ENCODE results near the gene TXNDC5. TPM values are rescaled to one million over a fixed set of nuclear protein-coding genes. Genes with fewer than 3 reads are reported as not detected.
"Not testable (repeated sequence)": the region's sequence is repeated elsewhere in the genome, so short reads cannot be mapped to it uniquely, and the experiment has no call there.

The TXNDC5 gene
- total RNA-seq, 1 donor from 2014 or later: 71.6 TPM

DNA sequence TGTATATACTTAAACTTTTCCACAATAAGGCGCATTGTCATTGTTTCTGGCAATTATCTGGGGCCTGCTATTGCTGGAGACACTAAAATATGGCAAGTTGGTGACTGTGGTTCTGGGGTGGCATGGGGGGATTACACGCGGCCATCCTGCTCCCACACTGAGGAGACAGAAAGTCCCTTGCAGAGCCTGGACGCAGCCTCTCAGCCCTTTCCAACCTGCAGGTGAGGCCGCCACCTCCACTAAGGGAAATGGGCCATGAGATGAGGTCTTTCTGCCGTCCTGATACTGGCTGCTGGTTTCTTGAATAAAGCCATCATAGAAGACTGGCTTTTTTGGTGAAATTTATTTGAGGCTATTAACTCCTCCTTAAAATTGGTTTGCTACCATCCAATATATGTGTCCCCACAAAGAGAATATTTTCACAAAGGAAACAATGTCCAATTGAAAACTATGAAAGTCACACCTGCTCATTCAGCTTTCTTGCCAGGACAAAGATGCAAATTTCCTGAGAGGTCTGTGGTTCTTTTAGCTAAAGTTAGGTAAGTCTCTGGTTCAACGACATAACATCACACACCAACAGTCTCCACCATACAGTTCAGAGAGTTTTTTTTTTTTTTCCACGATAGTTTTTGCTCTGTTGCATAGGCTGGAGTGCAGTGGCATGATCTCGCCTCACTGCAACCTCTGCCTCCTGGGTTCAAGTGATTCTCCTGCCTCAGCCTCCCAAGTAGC, 13.0 kb downstream of the TXNDC5 start:
- H3K27ac Mint-ChIP-seq: no peak overlapping the region
- no peak for DNase-seq (ENCODE audit: low spot score, unreplicated experiment)
- H3K27me3 Mint-ChIP-seq: peaks cover 32% of the 10 kb centered on the region
- TF ChIP-seq, protein P1, sequence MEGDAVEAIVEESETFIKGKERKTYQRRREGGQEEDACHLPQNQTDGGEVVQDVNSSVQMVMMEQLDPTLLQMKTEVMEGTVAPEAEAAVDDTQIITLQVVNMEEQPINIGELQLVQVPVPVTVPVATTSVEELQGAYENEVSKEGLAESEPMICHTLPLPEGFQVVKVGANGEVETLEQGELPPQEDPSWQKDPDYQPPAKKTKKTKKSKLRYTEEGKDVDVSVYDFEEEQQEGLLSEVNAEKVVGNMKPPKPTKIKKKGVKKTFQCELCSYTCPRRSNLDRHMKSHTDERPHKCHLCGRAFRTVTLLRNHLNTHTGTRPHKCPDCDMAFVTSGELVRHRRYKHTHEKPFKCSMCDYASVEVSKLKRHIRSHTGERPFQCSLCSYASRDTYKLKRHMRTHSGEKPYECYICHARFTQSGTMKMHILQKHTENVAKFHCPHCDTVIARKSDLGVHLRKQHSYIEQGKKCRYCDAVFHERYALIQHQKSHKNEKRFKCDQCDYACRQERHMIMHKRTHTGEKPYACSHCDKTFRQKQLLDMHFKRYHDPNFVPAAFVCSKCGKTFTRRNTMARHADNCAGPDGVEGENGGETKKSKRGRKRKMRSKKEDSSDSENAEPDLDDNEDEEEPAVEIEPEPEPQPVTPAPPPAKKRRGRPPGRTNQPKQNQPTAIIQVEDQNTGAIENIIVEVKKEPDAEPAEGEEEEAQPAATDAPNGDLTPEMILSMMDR (IDR thresholded peaks at IDR 0.05; ENCODE audit: unreplicated experiment): no peak
- no peaks in the 10 kb centered on the region for H3K9me3 Mint-ChIP-seq (ENCODE audit: low read depth)
- H3K4me1 Mint-ChIP-seq (ENCODE audit: low read depth): peaks cover 18% of the 10 kb centered on the region
- H3K4me3 Mint-ChIP-seq (ENCODE audit: low read depth): no peak overlapping the region
- H3K36me3 Mint-ChIP-seq (ENCODE audit: insufficient read depth): peaks cover 56% of the 10 kb centered on the region

DNA sequence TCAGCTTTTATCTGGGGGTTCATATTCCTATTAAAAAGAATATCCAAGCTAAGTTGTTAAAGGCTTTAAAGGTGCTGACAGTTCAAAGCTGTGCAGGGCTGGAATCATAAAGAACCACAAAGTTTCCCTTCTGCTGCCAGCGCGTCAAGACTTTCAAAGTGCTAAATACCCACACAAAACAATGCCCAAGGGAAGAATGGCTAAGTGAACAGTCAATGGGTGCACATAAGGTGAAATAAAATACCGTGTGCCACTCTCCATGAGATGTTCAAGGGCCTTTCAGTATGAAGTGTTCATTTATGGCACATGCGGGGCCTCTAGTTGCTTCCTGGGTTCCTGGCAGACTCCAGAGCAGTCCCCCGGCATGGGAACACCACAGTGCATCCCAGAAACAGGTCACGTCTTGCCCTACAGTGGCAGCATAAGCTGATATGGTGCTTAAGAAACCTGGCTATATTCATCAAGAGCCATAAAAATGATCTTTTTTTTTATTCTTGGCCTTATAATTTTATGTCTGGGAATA, 14.1 kb downstream of the TXNDC5 start:
- peaks cover 61% of the 10 kb centered on the region for H3K36me3 Mint-ChIP-seq (ENCODE audit: insufficient read depth)
- no peaks in the 10 kb centered on the region for H3K9me3 Mint-ChIP-seq (ENCODE audit: low read depth)
- peaks cover 24% of the 10 kb centered on the region for H3K27me3 Mint-ChIP-seq
- peaks cover 18% of the 10 kb centered on the region for H3K4me1 Mint-ChIP-seq (ENCODE audit: low read depth)
- no peak for DNase-seq (ENCODE audit: low spot score, unreplicated experiment)
- TF ChIP-seq, protein P1 (IDR thresholded peaks at IDR 0.05; ENCODE audit: unreplicated experiment): no peak
- H3K4me3 Mint-ChIP-seq (ENCODE audit: low read depth): no peak overlapping the region
- H3K27ac Mint-ChIP-seq: no peak overlapping the region

- no peak overlapping the region for H3K4me3 Mint-ChIP-seq (ENCODE audit: low read depth)
- DNase-seq (ENCODE audit: low spot score, unreplicated experiment): no peak
- H3K4me1 Mint-ChIP-seq (ENCODE audit: low read depth): peaks cover 16% of the 10 kb centered on the region
- peaks cover 62% of the 10 kb centered on the region for H3K36me3 Mint-ChIP-seq (ENCODE audit: insufficient read depth)
- TF ChIP-seq, protein P1 (IDR thresholded peaks at IDR 0.05; ENCODE audit: unreplicated experiment): no peak
- peaks cover 16% of the 10 kb centered on the region for H3K27me3 Mint-ChIP-seq
- H3K9me3 Mint-ChIP-seq (ENCODE audit: low read depth): no peaks in the 10 kb centered on the region
- H3K27ac Mint-ChIP-seq: no peak overlapping the region
Measured at GRCh38 chr6:7895125-7895423, 15.5 kb downstream of the TXNDC5 start.

DNA sequence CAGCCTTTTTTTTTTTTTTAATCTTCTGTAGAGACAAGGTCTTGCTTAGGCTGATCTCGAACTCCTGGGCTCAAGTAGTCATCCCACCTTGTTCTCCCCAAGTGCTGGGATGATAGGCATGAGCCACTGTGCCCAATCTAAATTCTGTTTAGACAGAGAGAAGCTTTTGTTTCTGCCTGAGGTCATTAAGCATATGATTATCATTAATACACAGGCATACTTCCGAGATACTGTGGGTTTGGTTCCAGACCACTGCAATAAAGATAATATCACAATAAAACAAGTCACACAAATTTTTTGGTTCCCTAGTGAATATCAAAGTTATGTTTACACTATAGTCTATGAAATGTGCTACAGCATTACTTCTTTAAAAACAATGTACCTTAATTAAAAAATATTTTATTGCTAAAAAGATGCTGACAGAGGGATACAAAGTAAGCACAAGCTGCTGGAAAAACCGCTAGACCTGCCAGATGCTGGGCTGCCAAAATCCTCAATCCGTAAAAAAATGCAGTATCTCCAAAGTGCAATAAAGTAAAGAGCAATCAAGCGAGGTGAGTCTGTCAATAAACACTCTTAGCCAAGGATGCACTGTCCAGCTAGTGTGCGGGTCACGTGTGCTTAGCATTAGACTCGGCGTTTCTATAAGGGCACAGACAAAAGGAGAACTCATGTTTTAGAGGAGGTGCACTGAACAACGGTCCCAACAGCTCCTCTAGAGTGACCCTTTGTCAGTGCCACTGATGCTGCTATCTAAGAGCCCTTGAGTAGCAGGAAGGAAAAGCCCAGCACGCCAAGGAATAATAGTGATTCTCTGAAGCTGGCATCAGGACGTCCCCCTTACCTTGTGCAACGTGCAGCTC, 16.1 kb downstream of the TXNDC5 start:
- TF ChIP-seq, protein P1 (IDR thresholded peaks at IDR 0.05; ENCODE audit: unreplicated experiment): no peak
- Mint-ChIP-seq H3K27ac (no peak overlapping the region), H3K27me3 (peaks cover 16% of the 10 kb centered on the region), H3K9me3 (ENCODE audit: low read depth) (no peaks in the 10 kb centered on the region), H3K4me1 (ENCODE audit: low read depth) (peaks cover 11% of the 10 kb centered on the region), H3K36me3 (ENCODE audit: insufficient read depth) (peaks cover 62% of the 10 kb centered on the region), H3K4me3 (ENCODE audit: low read depth) (no peak overlapping the region)
- no peak for DNase-seq (ENCODE audit: low spot score, unreplicated experiment)

DNA sequence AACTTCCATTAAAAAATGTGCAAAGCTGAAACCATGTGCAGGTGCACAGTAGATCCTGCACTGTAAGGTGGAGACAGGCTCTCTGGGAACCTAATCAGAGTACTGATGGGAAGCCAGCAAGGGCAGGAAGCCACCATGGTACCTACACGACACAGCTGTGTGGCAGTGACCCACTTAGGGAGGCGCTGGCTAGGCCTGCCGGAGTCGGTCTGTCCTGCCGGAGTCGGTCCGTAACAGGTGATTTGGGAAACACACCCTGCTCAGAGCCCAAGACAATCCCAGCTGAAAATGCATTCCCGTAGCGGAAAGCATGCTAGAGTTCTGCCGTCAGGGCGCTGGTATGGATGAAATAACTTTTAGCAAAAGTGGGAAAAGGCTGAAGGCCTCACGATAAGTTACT, 17.2 kb downstream of the TXNDC5 start:
- Mint-ChIP-seq H3K36me3 (ENCODE audit: insufficient read depth) (peaks cover 58% of the 10 kb centered on the region), H3K4me1 (ENCODE audit: low read depth) (no peaks in the 10 kb centered on the region), H3K9me3 (ENCODE audit: low read depth) (no peaks in the 10 kb centered on the region), H3K27me3 (peaks cover 16% of the 10 kb centered on the region), H3K4me3 (ENCODE audit: low read depth) (no peak overlapping the region), H3K27ac (no peak overlapping the region)
- no peak for DNase-seq (ENCODE audit: low spot score, unreplicated experiment)
- TF ChIP-seq, protein P1 (IDR thresholded peaks at IDR 0.05; ENCODE audit: unreplicated experiment): no peak

- not testable (repeated sequence) for H3K4me1 Mint-ChIP-seq (ENCODE audit: low read depth); H3K9me3 Mint-ChIP-seq (ENCODE audit: low read depth); DNase-seq (ENCODE audit: low spot score, unreplicated experiment); H3K27ac Mint-ChIP-seq; H3K4me3 Mint-ChIP-seq (ENCODE audit: low read depth)
- Mint-ChIP-seq H3K27me3 (peaks cover 11% of the 10 kb centered on the region), H3K36me3 (ENCODE audit: insufficient read depth) (peaks cover 57% of the 10 kb centered on the region)
Measured at GRCh38 chr6:7892367-7892766, 18.2 kb downstream of the TXNDC5 start.
